Measurements from ENCODE around the gene CHPT1.

DNA sequence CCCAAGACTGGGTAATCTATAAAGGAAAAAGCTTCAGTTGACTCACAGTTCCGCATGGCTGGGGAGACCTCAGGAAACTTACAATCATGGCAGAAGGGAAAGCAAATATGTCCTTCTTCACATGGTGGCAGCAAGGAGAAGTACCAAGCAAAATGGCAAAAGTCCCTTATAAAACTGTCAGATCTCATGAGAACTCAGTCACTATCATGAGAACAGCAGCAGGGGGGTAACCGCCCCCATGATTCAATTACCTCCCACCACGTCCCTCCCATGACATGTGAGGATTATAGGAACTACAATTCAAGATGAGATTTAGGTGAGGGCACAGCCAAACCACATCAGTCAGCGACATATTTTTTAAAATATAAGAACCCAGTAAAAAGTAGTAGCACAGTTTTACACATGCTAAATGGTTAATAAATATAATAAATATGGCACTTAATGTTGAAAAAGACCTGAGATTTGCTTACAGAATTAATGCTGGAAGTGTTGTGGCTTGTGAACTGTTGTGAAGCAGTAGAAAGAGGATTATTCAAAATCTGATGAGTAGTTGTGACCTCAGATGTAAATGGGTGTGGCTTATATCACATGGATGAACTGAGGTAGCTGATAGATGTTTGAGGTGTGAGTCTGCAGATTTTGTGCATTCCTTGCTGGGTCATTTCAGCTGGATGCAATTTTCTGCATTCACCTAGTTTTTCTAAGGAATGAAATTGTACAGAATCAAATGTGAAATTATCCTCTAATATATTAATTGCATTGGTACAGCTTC lies 46.9 kb upstream of the CHPT1 start:
- no peak for TF ChIP-seq RAD21 (CRISPR knock-in tag; IDR thresholded peaks at IDR 0.05)
- TF ChIP-seq, protein P1, sequence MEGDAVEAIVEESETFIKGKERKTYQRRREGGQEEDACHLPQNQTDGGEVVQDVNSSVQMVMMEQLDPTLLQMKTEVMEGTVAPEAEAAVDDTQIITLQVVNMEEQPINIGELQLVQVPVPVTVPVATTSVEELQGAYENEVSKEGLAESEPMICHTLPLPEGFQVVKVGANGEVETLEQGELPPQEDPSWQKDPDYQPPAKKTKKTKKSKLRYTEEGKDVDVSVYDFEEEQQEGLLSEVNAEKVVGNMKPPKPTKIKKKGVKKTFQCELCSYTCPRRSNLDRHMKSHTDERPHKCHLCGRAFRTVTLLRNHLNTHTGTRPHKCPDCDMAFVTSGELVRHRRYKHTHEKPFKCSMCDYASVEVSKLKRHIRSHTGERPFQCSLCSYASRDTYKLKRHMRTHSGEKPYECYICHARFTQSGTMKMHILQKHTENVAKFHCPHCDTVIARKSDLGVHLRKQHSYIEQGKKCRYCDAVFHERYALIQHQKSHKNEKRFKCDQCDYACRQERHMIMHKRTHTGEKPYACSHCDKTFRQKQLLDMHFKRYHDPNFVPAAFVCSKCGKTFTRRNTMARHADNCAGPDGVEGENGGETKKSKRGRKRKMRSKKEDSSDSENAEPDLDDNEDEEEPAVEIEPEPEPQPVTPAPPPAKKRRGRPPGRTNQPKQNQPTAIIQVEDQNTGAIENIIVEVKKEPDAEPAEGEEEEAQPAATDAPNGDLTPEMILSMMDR (CRISPR knock-in tag; IDR thresholded peaks at IDR 0.05) = no peak
- TF ChIP-seq ATF6 (CRISPR knock-in tag; conservative IDR thresholded peaks at IDR 0.05) = no peak
- TF ChIP-seq MAZ (IDR thresholded peaks at IDR 0.05; ENCODE audit: borderline replicate concordance, low read depth, low read length) = no peak
- TF ChIP-seq MAZ (CRISPR knock-in tag; IDR thresholded peaks at IDR 0.05; ENCODE audit: low read depth) = no peak
- no peak for TF ChIP-seq NR3C1 (CRISPR knock-in tag; IDR thresholded peaks at IDR 0.05)
- TF ChIP-seq TCF7 (IDR thresholded peaks at IDR 0.05; ENCODE audit: low read depth) = no peak
- TF ChIP-seq EZH2 (conservative IDR thresholded peaks at IDR 0.05; ENCODE audit: low read depth, low read length) = no peak
- TF ChIP-seq NFE2L1 (CRISPR knock-in tag; IDR thresholded peaks at IDR 0.05; ENCODE audit: borderline replicate concordance) = no peak
- no peak for TF ChIP-seq MAFK (conservative IDR thresholded peaks at IDR 0.05 in 1 of 2, IDR thresholded peaks at IDR 0.05 in 1 of 2; ENCODE audit: low read length in 2 of 2)
- TF ChIP-seq ZSCAN9 (CRISPR knock-in tag; IDR thresholded peaks at IDR 0.05; ENCODE audit: borderline replicate concordance) = no peak
